ENCODE results near the gene COL8A1. TPM values are rescaled to one million over a fixed set of nuclear protein-coding genes. Genes with fewer than 3 reads are reported as not detected.

COL8A1 gene
- total and polyA plus RNA-seq, 3 donors from 2014 or later, result 1.1 to 11.5 (median 1.3) TPM

DNA sequence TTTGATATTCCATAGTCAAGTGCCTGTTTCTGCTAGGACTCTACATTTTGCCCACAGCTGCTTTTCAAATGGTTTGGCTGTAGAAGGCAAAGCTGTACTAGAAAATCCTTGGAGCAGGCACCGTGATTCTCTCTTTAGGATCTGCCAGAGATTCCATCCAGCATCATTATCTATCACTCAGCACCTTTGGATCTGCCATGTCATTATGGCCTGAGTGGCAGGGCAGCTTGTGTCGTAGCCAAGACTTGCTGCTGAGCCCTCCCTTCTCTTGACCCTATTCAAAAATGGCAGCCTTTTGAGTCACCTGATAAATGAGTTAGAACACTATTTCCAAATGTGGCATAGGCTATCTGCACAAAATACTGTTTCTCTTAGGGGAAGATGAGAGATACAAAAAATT lies 171.2 kb downstream of the COL8A1 start:
- no peaks in the 10 kb centered on the region for H3K27me3 ChIP-seq
- H3K4me3 ChIP-seq, result no peak overlapping the region
- no peaks in the 10 kb centered on the region for H3K36me3 ChIP-seq (ENCODE audit: low read depth, missing control alignments)
- TF ChIP-seq, protein P1, sequence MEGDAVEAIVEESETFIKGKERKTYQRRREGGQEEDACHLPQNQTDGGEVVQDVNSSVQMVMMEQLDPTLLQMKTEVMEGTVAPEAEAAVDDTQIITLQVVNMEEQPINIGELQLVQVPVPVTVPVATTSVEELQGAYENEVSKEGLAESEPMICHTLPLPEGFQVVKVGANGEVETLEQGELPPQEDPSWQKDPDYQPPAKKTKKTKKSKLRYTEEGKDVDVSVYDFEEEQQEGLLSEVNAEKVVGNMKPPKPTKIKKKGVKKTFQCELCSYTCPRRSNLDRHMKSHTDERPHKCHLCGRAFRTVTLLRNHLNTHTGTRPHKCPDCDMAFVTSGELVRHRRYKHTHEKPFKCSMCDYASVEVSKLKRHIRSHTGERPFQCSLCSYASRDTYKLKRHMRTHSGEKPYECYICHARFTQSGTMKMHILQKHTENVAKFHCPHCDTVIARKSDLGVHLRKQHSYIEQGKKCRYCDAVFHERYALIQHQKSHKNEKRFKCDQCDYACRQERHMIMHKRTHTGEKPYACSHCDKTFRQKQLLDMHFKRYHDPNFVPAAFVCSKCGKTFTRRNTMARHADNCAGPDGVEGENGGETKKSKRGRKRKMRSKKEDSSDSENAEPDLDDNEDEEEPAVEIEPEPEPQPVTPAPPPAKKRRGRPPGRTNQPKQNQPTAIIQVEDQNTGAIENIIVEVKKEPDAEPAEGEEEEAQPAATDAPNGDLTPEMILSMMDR (IDR thresholded peaks at IDR 0.05), result no peak
- TF ChIP-seq POLR2A (IDR thresholded peaks at IDR 0.05), result no peak
- intact Hi-C loops (cut with DNase I; ENCODE audit: low total_unique reads), result no loop called here
- WGBS, 2 donors, result 88 to 100% methylated on average over 2 of the region's 2 CpGs
- no peaks in the 10 kb centered on the region for H3K9me3 ChIP-seq
- no peak overlapping the region for H3K27ac ChIP-seq
- DNase-seq, result no peak
- H3K4me1 ChIP-seq, result no peaks in the 10 kb centered on the region

DNA sequence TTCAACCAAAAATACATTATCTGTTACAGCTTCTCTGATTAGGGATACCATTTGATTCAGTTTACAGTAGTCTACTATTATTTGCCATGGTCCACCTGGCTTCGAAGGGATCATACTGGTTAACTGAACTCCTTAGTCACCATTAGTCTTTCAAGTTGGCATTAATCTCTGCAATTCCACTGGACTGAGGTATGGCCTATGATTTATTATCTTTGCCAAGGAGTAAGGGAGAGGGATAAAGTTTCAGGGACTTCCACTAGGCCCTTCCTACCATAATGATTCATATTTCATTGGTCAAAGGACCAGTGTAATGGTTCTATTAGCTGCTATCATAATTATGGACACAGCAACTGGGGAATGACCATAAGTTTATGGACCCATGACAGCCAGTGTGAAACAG lies 172.0 kb downstream of the COL8A1 start:
- Histone ChIP-seq H3K4me1 (no peaks in the 10 kb centered on the region), H3K27ac (no peak overlapping the region), H3K9me3 (no peaks in the 10 kb centered on the region), H3K36me3 (ENCODE audit: low read depth, missing control alignments) (no peaks in the 10 kb centered on the region), H3K27me3 (no peaks in the 10 kb centered on the region), H3K4me3 (no peak overlapping the region)
- intact Hi-C loops (cut with DNase I; ENCODE audit: low total_unique reads), result no loop called here
- WGBS, 2 donors, result 89 to 91% methylated on average over 1 of the region's 1 CpG
- no peak for TF ChIP-seq POLR2A (IDR thresholded peaks at IDR 0.05)
- TF ChIP-seq, protein P1 (IDR thresholded peaks at IDR 0.05), result no peak
- DNase-seq, result no peak

DNA sequence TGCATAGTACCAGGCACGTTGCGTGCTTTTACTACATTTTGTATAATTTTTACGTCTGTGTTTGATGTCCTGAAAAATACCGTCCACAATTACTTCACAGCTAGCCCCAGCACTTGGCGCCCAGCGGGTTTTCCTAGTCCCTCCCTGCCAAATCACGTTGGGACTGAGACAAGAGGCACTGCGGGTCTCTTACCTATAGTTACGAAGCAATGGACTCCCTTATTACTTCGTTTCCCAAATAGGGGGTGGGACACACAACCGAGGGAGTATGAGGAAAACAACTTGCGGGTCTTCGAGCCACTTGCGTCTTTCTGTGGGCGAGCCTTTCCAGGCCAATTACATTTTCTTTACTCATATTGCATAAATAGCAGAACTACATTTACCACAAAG lies 178.6 kb downstream of the COL8A1 start:
- intact Hi-C loops (cut with DNase I; ENCODE audit: low total_unique reads), result no loop called here

DNA sequence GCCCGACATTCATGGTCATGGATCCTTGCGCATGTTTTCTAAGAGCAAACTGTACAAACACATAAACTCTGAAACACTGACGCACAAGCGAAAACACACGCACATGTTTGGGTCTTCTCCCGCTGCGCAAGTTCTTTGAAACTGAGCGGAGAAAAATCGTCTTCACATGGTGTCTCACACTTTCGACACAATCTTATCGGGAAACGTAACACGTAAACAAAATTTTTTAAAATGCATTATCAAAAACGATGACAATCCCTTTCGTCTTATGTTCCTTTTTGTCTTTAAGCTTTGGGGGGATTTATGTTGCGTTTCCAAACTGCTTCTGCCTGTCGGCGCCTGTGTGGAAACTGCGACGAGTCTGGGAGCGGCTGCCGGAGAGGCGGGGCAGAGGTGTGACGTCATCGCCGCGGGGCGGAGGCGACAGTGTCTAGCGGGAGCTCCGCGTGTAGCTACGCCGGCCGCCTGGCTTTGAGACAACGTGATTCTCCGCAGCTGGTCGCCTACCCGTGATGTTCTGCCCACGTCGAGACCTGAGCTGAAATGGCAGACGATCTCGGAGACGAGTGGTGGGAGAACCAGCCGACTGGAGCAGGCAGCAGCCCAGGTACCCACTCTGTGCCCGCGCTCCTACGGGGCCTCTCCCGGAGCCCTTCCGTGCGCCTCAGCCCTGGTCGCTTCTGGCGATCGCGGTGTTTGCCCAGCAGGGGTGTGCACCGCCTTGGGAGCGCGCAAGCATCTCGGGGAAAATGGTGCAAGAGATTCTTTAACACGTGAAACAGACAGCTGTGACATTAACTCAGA lies 179.2 kb downstream of the COL8A1 start, which contains the start of gene CMSS1:
Gene CMSS1 (plus strand): TSS at position 426 of the 804 bp plus-strand sequence.
- no peaks in the 10 kb centered on the region for H3K9me3 ChIP-seq
- H3K36me3 ChIP-seq (ENCODE audit: low read depth, missing control alignments), result no peaks in the 10 kb centered on the region
- 0% methylated on average over 31 to 60 of the region's 60 CpGs for WGBS, 2 donors
- peak within 1 kb of the TSS; percentile 84 to 94 for H3K27ac ChIP-seq
- intact Hi-C loops (cut with DNase I; ENCODE audit: low total_unique reads), result no loop called here
- no peaks in the 10 kb centered on the region for H3K27me3 ChIP-seq
- DNase-seq, result peak; percentile 97
- peaks cover 11% of the 10 kb centered on the region for H3K4me1 ChIP-seq
- TF ChIP-seq POLR2A (IDR thresholded peaks at IDR 0.05), result no peak
- TF ChIP-seq, protein P1 (IDR thresholded peaks at IDR 0.05), result no peak
- peak within 1 kb of the TSS; percentile 75 to 91 for H3K4me3 ChIP-seq

More for the DNA sequence above, 178.6 kb downstream of the COL8A1 start:
- Histone ChIP-seq H3K4me1 (peaks cover 11% of the 10 kb centered on the region), H3K36me3 (ENCODE audit: low read depth, missing control alignments) (no peaks in the 10 kb centered on the region), H3K27ac (peak overlapping the region; percentile 84 to 94), H3K27me3 (no peaks in the 10 kb centered on the region), H3K4me3 (peak overlapping the region; percentile 75 to 91), H3K9me3 (no peaks in the 10 kb centered on the region)
- no peak for TF ChIP-seq POLR2A (IDR thresholded peaks at IDR 0.05)
- TF ChIP-seq, protein P1 (IDR thresholded peaks at IDR 0.05), result no peak
- 1 to 2% methylated on average over 14 to 15 of the region's 15 CpGs for WGBS, 2 donors
- peak; percentile 35 for DNase-seq

Measured in testis (tissue), 3 donors.